ENCODE results near the gene NOX3.
"Not testable (repeated sequence)": the region's sequence is repeated elsewhere in the genome, so short reads cannot be mapped to it uniquely, and the experiment has no call there.

Gene NOX3

DNA sequence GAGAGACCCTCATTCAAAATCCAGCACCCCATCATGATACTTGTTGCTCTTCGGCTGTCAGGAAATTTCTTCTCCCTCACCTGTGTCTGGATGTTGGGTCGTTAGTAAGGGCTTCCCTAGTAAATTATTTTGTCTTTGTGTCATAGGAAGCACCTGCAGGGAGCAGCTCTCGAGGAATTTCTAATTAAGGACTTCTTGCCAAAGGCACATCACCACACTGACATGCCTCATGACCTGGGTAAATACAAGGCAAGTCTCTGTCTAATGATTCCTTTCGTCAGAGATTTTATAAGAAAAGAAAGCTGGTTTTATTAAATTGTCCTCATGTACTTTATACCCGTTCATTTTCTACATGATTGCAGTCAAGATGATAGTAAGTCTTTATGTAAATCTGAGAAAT lies at the start of gene NOX3:
Gene NOX3 (minus strand): TSS at position 74 of the 400 bp plus-strand sequence. CDS start 39 bp downstream, at position 35.
- no peak for DNase-seq

DNA sequence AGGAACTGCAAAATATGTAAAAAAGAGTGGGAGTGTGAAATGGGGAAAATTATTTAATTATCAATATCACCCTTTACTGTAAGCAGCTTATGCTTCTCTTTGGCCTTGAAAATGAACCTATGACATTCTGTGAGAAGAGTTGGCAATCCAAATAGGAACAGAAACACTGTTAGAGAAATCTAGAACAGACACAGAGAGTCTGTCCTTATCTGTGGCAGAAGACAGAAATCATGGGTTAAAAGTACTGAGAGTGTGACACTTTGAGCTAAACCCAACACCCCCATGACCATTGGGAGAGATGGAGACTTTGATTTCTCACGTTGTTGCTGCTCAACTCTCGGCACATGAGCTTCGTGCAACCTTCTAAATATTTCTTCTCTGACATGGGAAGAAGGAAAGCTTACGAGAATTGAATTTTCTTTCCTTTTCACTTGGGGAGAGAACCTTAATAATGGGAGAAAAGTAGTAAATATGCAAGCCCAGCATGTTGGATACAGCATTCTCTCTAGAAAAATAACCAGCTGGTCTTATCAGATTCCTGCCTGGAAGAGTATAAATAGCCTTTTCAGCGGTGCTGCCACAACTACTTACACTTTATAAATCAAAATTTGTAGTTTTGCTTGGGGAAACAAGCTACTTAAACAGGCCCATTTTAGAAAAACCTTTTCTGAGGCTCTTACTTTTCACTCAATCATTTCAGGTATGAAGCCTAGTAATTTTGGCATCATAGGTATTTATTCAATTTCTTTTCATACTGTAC lies 49.4 kb upstream of the NOX3 start:
- no peak for DNase-seq

DNA sequence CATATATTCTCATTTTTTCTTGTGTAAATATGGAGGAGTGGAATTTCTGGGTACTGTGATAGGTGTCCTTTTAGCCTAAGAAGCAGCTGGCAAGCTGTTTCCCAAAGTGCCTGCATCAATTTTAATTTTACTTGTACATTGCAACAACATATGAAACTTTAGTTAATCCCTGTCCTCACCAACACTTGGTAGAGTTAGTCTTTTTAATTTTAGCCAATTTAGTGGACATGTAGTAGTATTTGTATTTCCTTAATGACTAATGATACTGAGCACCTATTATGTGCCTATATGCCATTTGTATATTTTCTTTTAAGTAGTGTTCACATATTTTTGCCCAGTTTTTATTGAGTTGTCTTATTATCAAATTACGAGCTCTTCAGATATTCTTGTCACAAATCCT lies 46.8 kb upstream of the NOX3 start:
- no peak for DNase-seq

DNA sequence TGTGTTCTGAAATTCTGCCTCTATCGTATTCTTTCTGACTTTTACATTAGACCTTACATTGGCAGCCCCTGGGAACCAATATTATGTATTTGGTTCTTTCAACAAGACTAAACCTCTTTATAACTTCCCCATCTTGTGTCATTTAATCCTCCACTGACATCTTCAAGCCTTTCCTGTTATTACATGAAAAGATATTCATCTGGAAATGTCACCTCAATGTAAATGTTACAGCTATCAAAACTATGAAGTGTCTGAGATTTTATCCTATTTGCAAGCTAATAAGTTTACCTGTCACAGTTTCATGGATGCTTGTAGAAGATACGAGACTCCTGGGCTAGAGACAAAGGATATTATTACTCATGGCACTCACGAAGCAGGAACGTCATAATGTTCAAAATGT lies 43.9 kb upstream of the NOX3 start:
- no peak for DNase-seq

- no peak for DNase-seq
Observed at GRCh38 chr6:155498370-155498769, 42.7 kb upstream of the NOX3 start.

- no peak for DNase-seq
Observed at GRCh38 chr6:155497273-155497672, 41.6 kb upstream of the NOX3 start.

GRCh38 chr6:155495011-155495768 lies 39.6 kb upstream of the NOX3 start:
- no peak for DNase-seq

GRCh38 chr6:155493694-155494143 lies 38.1 kb upstream of the NOX3 start:
- DNase-seq = peak; percentile 16

GRCh38 chr6:155493026-155493693 lies 37.5 kb upstream of the NOX3 start:
- no peak for DNase-seq

GRCh38 chr6:155492061-155492735 lies 36.6 kb upstream of the NOX3 start:
- no peak for DNase-seq

- DNase-seq = no peak
Observed at GRCh38 chr6:155491421-155491820, 35.8 kb upstream of the NOX3 start.

DNA sequence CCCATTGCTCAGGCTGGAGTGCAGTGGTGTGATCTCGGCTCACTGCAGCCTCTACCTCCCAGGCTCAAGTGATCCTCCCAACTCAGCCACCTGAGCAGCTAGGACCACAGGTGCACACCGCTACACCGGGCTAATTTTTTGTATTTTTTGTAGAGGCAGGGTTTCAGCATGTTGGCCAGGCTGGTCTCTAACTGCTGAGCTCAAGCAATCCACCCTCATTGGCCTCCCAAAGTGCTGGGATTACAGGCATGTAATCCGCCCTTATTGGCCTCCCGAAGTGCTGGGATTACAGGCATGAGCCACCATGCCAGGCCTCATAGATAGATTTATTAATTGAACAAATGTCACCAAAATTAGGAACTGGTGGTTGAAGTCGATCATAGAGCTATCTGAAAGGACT lies 32.6 kb upstream of the NOX3 start:
- DNase-seq = not testable (repeated sequence)

DNA sequence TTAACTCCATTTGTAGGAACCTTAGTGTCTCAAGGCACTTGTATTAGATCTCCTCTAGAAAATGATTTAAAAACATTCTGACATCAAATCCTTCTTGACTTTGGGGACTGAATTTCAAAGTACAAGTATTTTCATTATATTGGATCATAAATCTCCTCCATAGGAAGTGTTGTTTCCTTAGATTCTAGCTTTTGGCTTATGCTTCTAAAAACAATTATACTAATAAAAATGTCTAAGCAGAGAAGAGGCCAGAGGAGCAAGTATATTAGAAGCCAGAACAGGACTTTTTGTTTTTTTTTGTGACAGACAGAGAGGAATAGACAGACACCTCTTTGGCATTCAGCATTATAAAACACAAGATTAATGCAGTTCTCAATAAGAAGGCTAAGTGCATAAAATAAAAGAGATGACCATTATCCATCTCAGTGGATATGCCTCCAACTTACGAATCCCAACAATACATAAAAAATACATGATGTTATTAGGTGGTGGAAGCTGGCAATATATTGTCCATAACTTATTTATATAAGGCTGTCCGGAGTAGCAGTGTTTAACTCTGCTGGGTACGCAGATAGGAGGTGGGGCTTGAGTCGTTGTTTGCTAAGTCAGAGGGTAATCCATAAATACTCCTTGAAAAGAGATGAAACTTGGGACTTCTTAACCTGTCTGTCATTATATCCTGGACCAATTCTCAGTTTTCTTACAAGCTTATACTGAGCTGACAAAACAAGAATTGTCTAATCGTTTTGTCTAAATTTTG lies 31.9 kb upstream of the NOX3 start:
- no peak for DNase-seq

DNA sequence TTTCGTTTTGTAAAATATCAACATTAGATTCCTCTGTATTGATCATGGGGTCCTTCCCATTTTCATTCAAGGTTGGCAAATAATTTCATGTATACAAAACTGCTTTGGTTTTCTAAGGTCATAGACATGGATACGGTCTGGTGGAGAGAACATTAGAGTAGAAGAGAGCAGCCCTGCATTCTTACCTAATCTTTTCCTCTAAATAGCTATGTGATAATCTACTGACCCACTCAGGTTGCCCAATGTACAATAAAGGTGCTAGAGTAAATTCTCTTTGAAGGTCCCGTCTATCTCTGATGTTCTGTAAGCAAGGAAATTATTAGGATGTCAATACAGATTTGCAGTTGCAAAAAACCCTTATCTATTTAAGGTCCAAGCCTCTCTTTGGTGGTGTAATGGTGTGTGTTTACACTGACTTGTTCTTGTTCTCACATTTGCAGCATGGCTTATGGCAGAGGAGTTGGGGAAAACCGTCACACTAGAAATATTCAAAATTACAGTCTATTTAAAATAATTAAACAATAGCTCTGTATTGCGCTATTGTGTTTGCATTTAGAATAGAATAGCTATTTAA lies 31.2 kb upstream of the NOX3 start:
- DNase-seq = no peak

DNA sequence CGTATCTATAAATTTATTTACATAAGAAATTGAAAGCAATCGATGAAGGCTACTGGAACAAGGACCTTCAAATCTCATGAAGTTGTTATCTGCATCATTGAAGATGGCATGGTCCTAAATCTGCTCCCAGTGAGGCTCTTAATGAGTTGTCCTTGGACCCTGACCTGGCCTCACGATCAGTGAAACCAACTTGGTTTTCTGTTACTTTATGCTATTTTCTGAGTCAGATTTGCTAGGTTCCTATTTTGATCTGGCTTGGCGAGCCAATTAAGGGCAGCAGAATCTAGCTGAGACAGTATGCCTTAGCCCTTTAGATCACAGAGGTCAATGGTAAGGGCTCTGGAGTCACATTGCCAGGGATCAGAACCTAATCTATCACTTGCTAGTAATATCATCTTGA lies 30.1 kb upstream of the NOX3 start:
- DNase-seq = no peak

GRCh38 chr6:155483858-155484257 lies 28.2 kb upstream of the NOX3 start:
- no peak for DNase-seq

DNA sequence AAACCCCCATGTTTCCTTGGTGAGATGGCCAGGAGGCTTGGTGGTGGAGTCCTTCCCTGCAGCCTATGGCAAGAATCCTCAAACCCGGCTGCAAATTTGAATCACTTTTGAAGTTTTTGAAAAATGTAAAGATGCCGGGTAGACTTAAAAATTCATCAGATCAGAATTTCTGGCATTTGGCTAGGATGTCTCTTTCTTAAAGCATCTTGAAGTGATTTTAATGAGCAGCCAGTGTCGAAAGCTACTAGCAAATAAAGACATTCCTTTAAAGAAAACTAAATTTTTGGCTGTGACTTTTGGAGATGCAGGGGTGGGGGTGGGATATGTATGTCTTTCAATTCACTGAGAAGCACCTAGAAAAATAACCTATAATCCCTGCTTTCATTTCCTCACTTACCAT lies 25.6 kb upstream of the NOX3 start:
- no peak for DNase-seq

- DNase-seq = no peak
Observed at GRCh38 chr6:155473741-155474140, 18.1 kb upstream of the NOX3 start.

- DNase-seq = no peak
Observed at GRCh38 chr6:155472886-155473285, 17.2 kb upstream of the NOX3 start.

GRCh38 chr6:155470979-155471616 lies 15.5 kb upstream of the NOX3 start:
- not testable (repeated sequence) for DNase-seq

GRCh38 chr6:155468543-155468942 lies 12.9 kb upstream of the NOX3 start:
- not testable (repeated sequence) for DNase-seq

Data from NCI-H446 treated with DMSO at 0.1 percent for 48 hours (cell line).